Fibroblast of mammary gland (primary cell): ENCODE measurements around the gene BTBD9.
A peak's percentile ranks its signal among the peaks of the same experiment; 100 is the strongest.

Experiments
- DNase-seq: peaks from one replicate; pipeline ENCODE4 v3.0.0-alpha.2; 2010; ENCODE audit warnings: low read depth
- H3K4me3 ChIP-seq: 2 replicates; pipeline ENCODE4 v1.5.1; 2011; ENCODE audit warnings: low read depth, mild to moderate bottlenecking, low read length, moderate library complexity; ENCODE audit not compliant: control insufficient read depth
- TF ChIP-seq, protein P1 (sequence below): conservative IDR thresholded peaks from 2 replicates; pipeline ENCODE4 v1.5.1; 2011; ENCODE audit warnings: low read depth, low read length, inconsistent platforms; ENCODE audit not compliant: control insufficient read depth, insufficient read depth

BTBD9 gene

DNA sequence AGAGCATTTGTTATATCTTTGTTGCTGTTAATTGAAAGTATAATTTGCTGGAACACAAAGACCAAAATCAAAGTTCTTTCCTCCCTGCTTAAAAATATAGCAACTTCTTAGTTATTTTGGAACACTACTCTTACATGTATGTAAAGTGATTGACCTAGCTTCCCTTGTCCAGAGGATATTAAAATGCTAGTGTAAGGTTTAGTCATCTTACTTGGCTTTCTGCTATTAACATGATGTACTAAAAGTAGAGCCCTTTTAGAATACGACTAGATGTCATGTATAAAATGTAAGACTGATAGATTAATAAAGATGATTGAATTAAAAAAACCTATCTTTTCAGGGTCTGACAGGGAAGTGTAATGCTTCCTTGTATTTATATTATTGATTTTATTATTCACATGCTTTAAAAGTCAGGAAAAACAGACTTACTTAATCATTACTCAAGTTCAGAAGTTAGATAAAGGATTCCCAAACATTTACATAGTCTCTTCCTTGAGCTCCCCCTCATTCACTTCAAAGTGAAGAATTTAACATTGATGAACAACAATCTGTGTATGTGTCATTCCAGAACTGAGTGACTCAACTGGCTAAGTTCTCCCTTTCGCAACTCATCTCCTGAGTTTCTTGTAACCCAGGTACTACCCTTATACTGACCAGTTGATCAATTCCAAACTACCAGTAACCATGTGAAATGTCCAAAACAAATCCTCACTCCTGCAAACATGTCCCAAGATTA, 50.9 kb downstream of the BTBD9 start:
- H3K4me3 ChIP-seq, result no peak overlapping the region
- DNase-seq, result peak; percentile 80
- TF ChIP-seq, protein P1, sequence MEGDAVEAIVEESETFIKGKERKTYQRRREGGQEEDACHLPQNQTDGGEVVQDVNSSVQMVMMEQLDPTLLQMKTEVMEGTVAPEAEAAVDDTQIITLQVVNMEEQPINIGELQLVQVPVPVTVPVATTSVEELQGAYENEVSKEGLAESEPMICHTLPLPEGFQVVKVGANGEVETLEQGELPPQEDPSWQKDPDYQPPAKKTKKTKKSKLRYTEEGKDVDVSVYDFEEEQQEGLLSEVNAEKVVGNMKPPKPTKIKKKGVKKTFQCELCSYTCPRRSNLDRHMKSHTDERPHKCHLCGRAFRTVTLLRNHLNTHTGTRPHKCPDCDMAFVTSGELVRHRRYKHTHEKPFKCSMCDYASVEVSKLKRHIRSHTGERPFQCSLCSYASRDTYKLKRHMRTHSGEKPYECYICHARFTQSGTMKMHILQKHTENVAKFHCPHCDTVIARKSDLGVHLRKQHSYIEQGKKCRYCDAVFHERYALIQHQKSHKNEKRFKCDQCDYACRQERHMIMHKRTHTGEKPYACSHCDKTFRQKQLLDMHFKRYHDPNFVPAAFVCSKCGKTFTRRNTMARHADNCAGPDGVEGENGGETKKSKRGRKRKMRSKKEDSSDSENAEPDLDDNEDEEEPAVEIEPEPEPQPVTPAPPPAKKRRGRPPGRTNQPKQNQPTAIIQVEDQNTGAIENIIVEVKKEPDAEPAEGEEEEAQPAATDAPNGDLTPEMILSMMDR, result no peak

DNA sequence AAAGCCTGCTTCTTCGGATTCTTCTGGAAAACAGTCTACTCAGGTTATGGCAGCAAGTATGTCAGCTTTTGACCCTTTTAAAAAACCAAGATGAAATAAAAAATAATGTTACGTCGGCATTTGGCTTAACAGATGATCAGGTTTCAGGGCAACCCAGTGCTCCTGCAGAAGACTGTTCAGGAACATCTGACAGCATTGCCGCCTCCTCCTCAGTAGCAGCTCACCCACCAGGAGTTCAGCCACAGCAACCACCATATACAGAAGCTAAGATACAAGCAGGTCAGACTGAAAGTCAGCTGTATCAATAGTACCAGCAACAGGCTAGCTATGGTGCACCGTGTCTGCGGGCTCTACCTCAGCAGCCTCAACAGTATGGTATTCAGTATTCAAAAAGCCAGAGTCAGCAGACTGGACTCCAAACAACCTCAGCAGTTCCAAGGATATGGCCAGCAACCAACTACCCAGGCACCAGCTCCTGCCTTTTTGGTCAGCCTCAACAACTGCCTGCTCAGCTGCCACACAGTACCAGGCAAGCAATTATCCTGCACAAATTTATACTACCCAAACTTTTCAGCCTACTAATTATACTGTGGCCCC, 51.9 kb downstream of the BTBD9 start:
- TF ChIP-seq, protein P1, result no peak
- no peak for DNase-seq
- H3K4me3 ChIP-seq, result no peak overlapping the region

DNA sequence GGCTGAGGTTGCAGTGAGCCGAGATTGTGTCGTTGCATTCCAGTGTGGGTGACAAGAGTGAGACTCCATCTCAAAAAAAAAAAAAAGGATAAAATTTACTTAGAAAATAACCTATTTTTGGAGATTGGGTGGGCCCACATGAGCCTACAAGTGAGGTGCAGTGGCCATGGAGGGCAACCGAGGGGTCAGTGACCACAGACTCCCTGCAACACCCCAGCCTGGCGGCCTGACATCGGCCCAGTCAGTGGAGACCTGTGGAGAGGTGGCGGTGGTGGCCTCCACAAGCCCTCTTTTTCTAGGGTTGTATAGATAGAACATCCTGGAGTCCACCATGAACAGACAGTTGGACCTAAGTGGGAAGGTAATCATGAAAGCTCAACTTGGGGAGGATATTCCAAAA, 52.7 kb downstream of the BTBD9 start:
- no peak for DNase-seq
- TF ChIP-seq, protein P1, result no peak
- H3K4me3 ChIP-seq, result no peak overlapping the region

DNA sequence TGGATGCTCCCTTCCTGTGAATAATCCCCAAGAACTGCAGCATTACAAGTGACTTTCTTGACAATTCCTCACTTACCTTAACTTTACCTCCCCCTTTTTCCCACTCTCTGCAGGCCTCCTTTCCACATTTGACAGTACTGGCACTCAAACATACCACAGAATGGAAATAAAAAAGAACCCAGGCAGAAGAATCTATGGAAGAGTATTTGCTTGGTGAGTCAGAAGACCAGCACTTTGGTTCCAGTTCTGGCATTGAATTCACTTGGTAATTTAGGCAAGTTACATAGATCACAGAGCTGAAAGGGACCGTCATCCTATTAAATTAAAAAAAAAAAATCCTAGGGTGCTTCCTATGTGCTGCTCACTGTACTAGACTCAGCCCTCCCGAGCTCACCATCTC, 55.0 kb downstream of the BTBD9 start:
- DNase-seq, result no peak
- H3K4me3 ChIP-seq, result no peak overlapping the region
- TF ChIP-seq, protein P1, result no peak

GRCh38 chr6:38583523-38583922, 56.2 kb downstream of the BTBD9 start:
- DNase-seq, result no peak
- no peak overlapping the region for H3K4me3 ChIP-seq
- TF ChIP-seq, protein P1, result no peak

DNA sequence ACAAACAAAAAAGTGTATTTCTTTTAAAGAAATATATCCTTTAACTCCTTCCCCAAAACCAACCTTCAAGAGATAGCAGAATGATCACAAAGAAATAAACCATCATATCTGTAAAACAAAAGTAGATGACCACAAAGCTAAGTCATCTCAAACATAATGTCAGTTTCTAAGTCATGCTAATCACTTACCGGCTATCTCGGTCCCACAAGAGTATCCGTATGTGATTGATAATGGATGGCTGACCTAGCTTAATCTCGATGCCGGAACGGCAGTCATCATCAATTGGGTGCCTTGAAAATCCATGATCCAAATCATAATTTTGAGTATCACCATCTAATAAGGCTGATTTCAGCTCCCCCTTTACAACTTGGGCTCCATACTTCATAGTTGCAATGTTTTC, 59.7 kb downstream of the BTBD9 start:
- TF ChIP-seq, protein P1, result no peak
- no peak overlapping the region for H3K4me3 ChIP-seq
- DNase-seq, result no peak

DNA sequence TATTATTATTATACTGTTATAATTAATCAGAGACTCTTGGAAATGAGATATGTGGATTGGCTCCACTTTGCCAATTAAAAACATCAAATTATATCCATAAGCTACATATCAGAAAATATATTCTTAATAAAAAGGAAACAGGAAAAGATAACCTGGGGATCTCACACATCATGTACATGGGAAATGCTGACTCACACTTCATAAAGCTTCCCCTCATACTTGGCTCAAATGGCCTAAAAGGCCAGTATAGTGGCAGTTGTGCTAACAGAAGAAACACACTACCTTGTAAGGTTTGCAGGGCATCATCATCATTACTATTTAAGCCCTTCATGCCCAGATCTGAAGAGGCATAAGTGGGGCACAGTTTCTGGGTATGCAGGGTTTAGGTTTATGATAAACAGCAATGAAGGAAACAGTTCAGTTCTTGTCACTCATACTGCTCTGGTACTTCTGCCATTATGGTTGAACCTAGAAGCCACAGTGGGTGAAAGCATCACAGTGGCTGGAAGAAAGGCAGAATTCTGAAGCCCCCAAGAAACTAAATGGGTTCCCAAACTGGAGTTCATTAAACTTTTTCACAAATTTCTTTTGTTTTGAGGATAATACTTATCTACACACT, 60.6 kb downstream of the BTBD9 start:
- TF ChIP-seq, protein P1, result no peak
- DNase-seq, result no peak
- no peak overlapping the region for H3K4me3 ChIP-seq
